ENCODE data around the gene AIG1. TPM values are rescaled to one million over a fixed set of nuclear protein-coding genes. Genes with fewer than 3 reads are reported as not detected.
"Not testable (repeated sequence)": the region's sequence is repeated elsewhere in the genome, so short reads cannot be mapped to it uniquely, and the experiment has no call there.

AIG1 gene
- total RNA-seq, 2 experiments from 2014 or later = 26.1 to 28.0 TPM

GRCh38 chr6:143336446-143337152 is 275.9 kb downstream of the AIG1 start:
- H3K4me3 Mint-ChIP-seq = no peak overlapping the region
- intact Hi-C loops (cut with micrococcal nuclease) = loop anchor here (5.0 kb wide), 1 partner anchor 644 kb away; no protein-coding TSS in a partner anchor
- H3K27me3 Mint-ChIP-seq (ENCODE audit: low read depth) = no peaks in the 10 kb centered on the region
- no peak for DNase-seq
- H3K27ac Mint-ChIP-seq = no peak overlapping the region
- CTCF ChIA-PET = interaction anchor here (0.6 to 1.6 kb wide), 6 partner anchors 17 to 769 kb away, joined by 3 to 7 read pairs (median 4); no protein-coding TSS in a partner anchor
- H3K4me1 Mint-ChIP-seq (ENCODE audit: low read depth) = peaks cover 4% of the 10 kb centered on the region
- peaks cover 7% of the 10 kb centered on the region for H3K36me3 Mint-ChIP-seq (ENCODE audit: low read depth)
- peaks cover 1% of the 10 kb centered on the region for H3K9me3 Mint-ChIP-seq

- Mint-ChIP-seq H3K36me3 (ENCODE audit: low read depth) (peaks cover 7% of the 10 kb centered on the region), H3K4me3 (no peak overlapping the region), H3K9me3 (peaks cover 1% of the 10 kb centered on the region), H3K27ac (no peak overlapping the region), H3K27me3 (ENCODE audit: low read depth) (no peaks in the 10 kb centered on the region), H3K4me1 (ENCODE audit: low read depth) (peaks cover 4% of the 10 kb centered on the region)
- CTCF ChIA-PET = interaction anchor here (0.6 to 1.6 kb wide), 4 partner anchors 16 to 770 kb away, joined by 3 to 7 read pairs (median 4); no protein-coding TSS in a partner anchor
- peak; percentile 55 for DNase-seq
- intact Hi-C loops (cut with micrococcal nuclease) = loop anchor here (5.0 kb wide), 1 partner anchor 645 kb away; no protein-coding TSS in a partner anchor
Measured at GRCh38 chr6:143337201-143337949, 276.7 kb downstream of the AIG1 start.

GRCh38 chr6:143339223-143339622 is 278.5 kb downstream of the AIG1 start:
- Mint-ChIP-seq H3K4me3 (no peak overlapping the region), H3K4me1 (ENCODE audit: low read depth) (peaks cover 4% of the 10 kb centered on the region), H3K27me3 (ENCODE audit: low read depth) (no peaks in the 10 kb centered on the region), H3K36me3 (ENCODE audit: low read depth) (peaks cover 4% of the 10 kb centered on the region), H3K9me3 (peaks cover 1% of the 10 kb centered on the region), H3K27ac (no peak overlapping the region)
- CTCF ChIA-PET = interaction anchor here (0.7 to 0.9 kb wide), 3 partner anchors 288 to 864 kb away, joined by 3 to 4 read pairs (median 3); no protein-coding TSS in a partner anchor
- intact Hi-C loops (cut with micrococcal nuclease) = loop anchor here (5.0 kb wide), 1 partner anchor 647 kb away; no protein-coding TSS in a partner anchor
- DNase-seq = no peak

- H3K9me3 Mint-ChIP-seq; intact Hi-C loops (cut with micrococcal nuclease); DNase-seq; H3K36me3 Mint-ChIP-seq (ENCODE audit: low read depth); CTCF ChIA-PET; H3K4me1 Mint-ChIP-seq (ENCODE audit: low read depth); H3K4me3 Mint-ChIP-seq; H3K27me3 Mint-ChIP-seq (ENCODE audit: low read depth); H3K27ac Mint-ChIP-seq: not testable (repeated sequence)
Measured at GRCh38 chr6:143345477-143345876, 284.8 kb downstream of the AIG1 start.

GRCh38 chr6:143346004-143346403 is 285.3 kb downstream of the AIG1 start:
- no peaks in the 10 kb centered on the region for H3K27me3 Mint-ChIP-seq (ENCODE audit: low read depth)
- CTCF ChIA-PET = no interaction called here
- H3K4me1 Mint-ChIP-seq (ENCODE audit: low read depth) = no peaks in the 10 kb centered on the region
- intact Hi-C loops (cut with micrococcal nuclease) = no loop called here
- H3K9me3 Mint-ChIP-seq = peaks cover 1% of the 10 kb centered on the region
- H3K36me3 Mint-ChIP-seq (ENCODE audit: low read depth) = no peaks in the 10 kb centered on the region
- H3K27ac Mint-ChIP-seq = no peak overlapping the region
- DNase-seq = no peak
- no peak overlapping the region for H3K4me3 Mint-ChIP-seq

- Mint-ChIP-seq H3K27ac (no peak overlapping the region), H3K4me1 (ENCODE audit: low read depth) (no peaks in the 10 kb centered on the region), H3K27me3 (ENCODE audit: low read depth) (no peaks in the 10 kb centered on the region), H3K36me3 (ENCODE audit: low read depth) (peaks cover 1% of the 10 kb centered on the region), H3K4me3 (no peak overlapping the region), H3K9me3 (peaks cover 1% of the 10 kb centered on the region)
- CTCF ChIA-PET = interaction anchor here (1.2 kb wide), 1 partner anchor 9 kb away, joined by 4 read pairs; no protein-coding TSS in a partner anchor
- DNase-seq = no peak
- intact Hi-C loops (cut with micrococcal nuclease) = no loop called here
Measured at GRCh38 chr6:143348531-143348930, 287.8 kb downstream of the AIG1 start.

GRCh38 chr6:143349530-143349929 is 288.8 kb downstream of the AIG1 start:
- CTCF ChIA-PET = interaction anchor here (0.8 to 1.2 kb wide), 2 partner anchors 8 to 97 kb away, joined by 3 to 4 read pairs; no protein-coding TSS in a partner anchor
- intact Hi-C loops (cut with micrococcal nuclease) = no loop called here
- no peak overlapping the region for H3K4me3 Mint-ChIP-seq
- H3K27me3 Mint-ChIP-seq (ENCODE audit: low read depth) = no peaks in the 10 kb centered on the region
- DNase-seq = no peak
- H3K4me1 Mint-ChIP-seq (ENCODE audit: low read depth) = no peaks in the 10 kb centered on the region
- peaks cover 4% of the 10 kb centered on the region for H3K36me3 Mint-ChIP-seq (ENCODE audit: low read depth)
- peaks cover 6% of the 10 kb centered on the region for H3K9me3 Mint-ChIP-seq
- no peak overlapping the region for H3K27ac Mint-ChIP-seq

GRCh38 chr6:143356101-143356880 is 295.6 kb downstream of the AIG1 start:
- intact Hi-C loops (cut with micrococcal nuclease) = no loop called here
- Mint-ChIP-seq H3K36me3 (ENCODE audit: low read depth) (peaks cover 7% of the 10 kb centered on the region), H3K9me3 (peaks cover 6% of the 10 kb centered on the region), H3K27ac (no peak overlapping the region), H3K4me3 (no peak overlapping the region), H3K4me1 (ENCODE audit: low read depth) (no peaks in the 10 kb centered on the region), H3K27me3 (ENCODE audit: low read depth) (peaks cover 4% of the 10 kb centered on the region)
- CTCF ChIA-PET = no interaction called here
- no peak for DNase-seq

- Mint-ChIP-seq H3K27ac (no peak overlapping the region), H3K27me3 (ENCODE audit: low read depth) (peaks cover 4% of the 10 kb centered on the region), H3K36me3 (ENCODE audit: low read depth) (peaks cover 7% of the 10 kb centered on the region), H3K9me3 (peaks cover 5% of the 10 kb centered on the region), H3K4me1 (ENCODE audit: low read depth) (no peaks in the 10 kb centered on the region), H3K4me3 (no peak overlapping the region)
- CTCF ChIA-PET = interaction anchor here (0.6 kb wide), 1 partner anchor 85 kb away, joined by 3 read pairs; no protein-coding TSS in a partner anchor
- intact Hi-C loops (cut with micrococcal nuclease) = no loop called here
- DNase-seq = no peak
Measured at GRCh38 chr6:143357152-143357551, 296.5 kb downstream of the AIG1 start.

- no peak overlapping the region for H3K27ac Mint-ChIP-seq
- peaks cover 4% of the 10 kb centered on the region for H3K27me3 Mint-ChIP-seq (ENCODE audit: low read depth)
- H3K4me1 Mint-ChIP-seq (ENCODE audit: low read depth) = no peaks in the 10 kb centered on the region
- intact Hi-C loops (cut with micrococcal nuclease) = no loop called here
- peaks cover 5% of the 10 kb centered on the region for H3K9me3 Mint-ChIP-seq
- no peak overlapping the region for H3K4me3 Mint-ChIP-seq
- H3K36me3 Mint-ChIP-seq (ENCODE audit: low read depth) = peaks cover 6% of the 10 kb centered on the region
- CTCF ChIA-PET = interaction anchor here (0.6 to 0.8 kb wide), 3 partner anchors 9 to 677 kb away, joined by 3 to 4 read pairs (median 3); no protein-coding TSS in a partner anchor
- DNase-seq = no peak
Measured at GRCh38 chr6:143357561-143358255, 297.0 kb downstream of the AIG1 start.

- Mint-ChIP-seq H3K9me3 (no peaks in the 10 kb centered on the region), H3K4me1 (ENCODE audit: low read depth) (no peaks in the 10 kb centered on the region), H3K27ac (no peak overlapping the region), H3K27me3 (ENCODE audit: low read depth) (peaks cover 2% of the 10 kb centered on the region), H3K36me3 (ENCODE audit: low read depth) (peaks cover under 1% of the 10 kb centered on the region), H3K4me3 (no peak overlapping the region)
- CTCF ChIA-PET = no interaction called here
- intact Hi-C loops (cut with micrococcal nuclease) = no loop called here
- DNase-seq = no peak
Measured at GRCh38 chr6:143361536-143362191, 301.0 kb downstream of the AIG1 start.

Measured in activated naive CD4-positive, alpha-beta T cell treated with anti-CD3 and anti-CD28 coated beads for 36 hours (primary cell).